ENCODE measurements around the gene PSMB11.

Gene PSMB11

GRCh38 chr14:23015618-23016017, 26.4 kb upstream of the PSMB11 start:
- DNase-seq, result no peak

DNA sequence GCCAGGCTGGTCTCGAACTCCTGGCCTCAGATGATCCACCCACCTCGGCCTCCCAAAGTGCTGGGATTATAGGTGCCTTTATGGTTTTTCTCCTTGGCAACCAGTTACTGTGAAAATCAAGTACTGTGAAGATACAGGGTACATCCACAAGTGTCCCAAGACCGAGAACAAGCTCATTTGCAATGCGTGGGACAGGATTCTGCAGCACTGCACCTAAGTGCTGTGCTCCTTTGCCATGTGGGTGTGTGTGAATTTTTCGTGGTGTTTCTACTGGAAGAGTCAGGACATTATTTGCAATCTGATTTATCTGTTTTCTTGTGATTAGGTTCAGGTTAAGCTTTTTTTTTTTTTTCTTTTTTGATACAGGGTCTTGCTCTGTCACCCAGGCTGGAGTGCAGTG, 24.9 kb upstream of the PSMB11 start:
- DNase-seq, result no peak

- no peak for DNase-seq
These were observed 23.9 kb upstream of the PSMB11 start for GRCh38 chr14:23018107-23018506.

DNA sequence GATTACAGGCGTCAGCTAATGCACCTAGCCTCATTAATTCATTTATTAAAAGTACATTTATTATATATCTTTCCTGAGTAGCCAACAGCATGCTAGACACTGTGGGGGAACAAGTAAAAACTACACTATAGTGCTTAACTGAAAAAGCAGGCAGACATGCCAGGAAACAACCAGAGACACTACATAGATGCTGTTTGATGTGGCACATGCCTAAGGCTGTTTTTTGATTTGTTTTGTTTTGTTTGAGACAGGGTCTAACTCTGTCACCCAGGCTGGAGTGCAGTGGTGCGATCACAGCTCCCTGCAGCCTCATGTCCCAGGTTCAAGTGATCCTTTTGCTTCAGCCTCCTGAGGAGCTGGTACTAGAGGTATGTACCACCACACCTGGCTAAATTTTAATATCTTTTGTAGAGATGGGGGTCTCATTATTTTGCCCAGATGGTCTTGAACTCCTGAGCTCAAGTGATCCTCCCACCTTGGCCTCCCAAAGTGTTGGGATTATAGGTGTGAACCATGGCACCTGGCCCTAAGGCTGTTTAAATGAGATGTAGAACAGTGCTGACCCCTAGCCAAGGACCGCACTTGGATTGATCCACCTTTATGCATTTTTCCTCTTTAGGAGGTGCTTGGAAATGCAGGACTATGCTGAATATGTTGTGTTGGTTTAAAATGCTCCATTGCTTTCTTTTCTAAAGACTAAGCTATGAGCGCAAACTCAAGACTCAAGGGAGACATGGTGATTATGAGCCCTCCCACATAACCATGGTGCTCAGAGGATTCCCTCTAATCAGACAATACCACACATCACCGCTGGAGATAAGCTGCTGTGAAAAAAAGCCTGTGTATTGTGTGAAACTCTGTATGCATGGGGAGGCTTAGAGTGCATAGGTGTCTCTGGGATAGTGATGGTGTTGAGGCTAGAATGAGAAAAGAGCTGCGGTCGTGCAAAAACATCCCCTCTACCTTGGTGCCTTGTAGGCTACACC, 21.6 kb upstream of the PSMB11 start:
- DNase-seq, result no peak

DNA sequence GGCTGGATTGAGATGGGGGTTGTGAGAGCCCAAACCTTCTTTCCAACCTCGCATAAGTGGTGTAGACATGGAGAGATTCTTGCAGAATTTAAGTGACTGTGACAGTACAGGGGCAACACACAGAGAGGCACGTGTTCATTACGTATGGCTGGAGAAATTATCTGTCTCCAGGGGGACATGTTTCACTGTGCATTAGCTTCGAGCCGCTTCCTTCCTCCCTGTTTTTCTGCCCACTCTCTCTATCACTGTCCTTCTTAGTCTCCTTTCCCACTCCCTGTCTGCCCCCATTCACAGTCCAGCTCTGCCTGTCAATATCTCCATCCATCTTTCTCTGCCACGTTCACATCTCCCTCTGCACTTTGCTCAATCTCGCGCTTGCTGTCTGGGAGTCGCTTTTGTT, 20.6 kb upstream of the PSMB11 start:
- DNase-seq, result no peak

- DNase-seq, result no peak
These were observed 20.0 kb upstream of the PSMB11 start for GRCh38 chr14:23021889-23022442.

GRCh38 chr14:23023022-23023794, 18.8 kb upstream of the PSMB11 start:
- DNase-seq, result no peak

DNA sequence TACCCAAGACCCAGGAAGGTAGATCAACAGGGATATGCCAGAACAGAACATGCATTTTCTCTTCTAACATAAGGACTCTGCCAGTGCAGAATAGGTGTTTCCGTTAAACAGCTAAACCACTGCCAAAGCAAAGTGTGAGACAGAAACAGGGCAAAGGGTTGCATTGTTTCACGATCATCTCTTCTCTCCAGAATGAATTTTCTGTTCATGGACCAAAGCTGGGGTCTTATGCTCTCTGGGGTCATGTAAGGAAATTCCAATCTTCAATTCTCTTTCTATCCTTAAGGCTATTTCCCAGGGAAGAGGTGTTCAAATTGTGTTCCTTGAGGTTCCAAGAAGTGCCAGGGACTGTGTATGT, 18.2 kb upstream of the PSMB11 start:
- no peak for DNase-seq

DNA sequence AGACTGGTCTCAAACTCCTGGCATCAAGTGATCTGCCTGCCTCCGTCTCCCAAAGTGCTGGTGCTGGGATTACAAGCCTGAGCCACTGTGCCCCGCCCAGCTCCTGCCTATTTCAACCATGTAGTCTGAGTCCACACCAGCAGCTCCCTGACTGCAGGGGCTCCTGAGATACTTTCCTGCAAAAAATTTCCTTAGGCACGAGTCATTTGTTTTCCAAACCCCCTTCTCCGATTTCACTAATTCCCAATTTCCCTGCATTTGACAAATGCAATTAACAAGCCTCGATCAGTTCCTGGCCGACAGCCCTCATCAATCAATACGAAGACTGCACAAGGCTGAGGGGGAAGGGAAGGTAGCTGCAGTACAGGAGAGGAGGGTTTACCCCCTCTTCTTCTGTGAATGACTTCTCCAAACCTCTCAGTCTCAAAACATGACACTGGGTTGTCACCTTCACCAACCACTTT, 17.4 kb upstream of the PSMB11 start:
- DNase-seq, result no peak

- DNase-seq, result no peak
These were observed 16.7 kb upstream of the PSMB11 start for GRCh38 chr14:23025151-23025814.

GRCh38 chr14:23028799-23029198, 13.2 kb upstream of the PSMB11 start:
- no peak for DNase-seq

GRCh38 chr14:23030936-23031335, 11.1 kb upstream of the PSMB11 start:
- DNase-seq, result no peak

DNA sequence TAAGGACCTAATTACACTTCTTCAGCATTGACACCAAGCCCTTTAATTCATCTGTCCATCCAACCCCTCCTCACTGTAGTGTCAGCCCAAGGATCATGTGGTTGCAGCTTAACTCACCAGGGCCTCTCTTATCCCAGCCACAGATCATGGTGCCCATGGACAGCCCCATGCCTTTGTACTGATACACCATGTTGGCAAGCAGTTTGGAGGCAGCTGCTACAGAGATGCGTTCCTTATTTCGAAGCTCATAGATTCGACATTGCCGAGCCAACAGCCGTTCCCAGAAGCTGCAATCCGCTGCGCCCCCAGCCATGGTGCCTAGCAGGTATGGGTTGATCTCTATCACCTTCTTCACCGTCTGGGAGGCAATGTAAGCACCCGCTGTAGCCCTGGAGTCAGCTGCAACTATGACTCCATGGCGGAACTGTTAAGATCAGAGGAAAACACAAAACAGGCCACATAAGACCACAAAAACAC, 8.7 kb upstream of the PSMB11 start:
- DNase-seq, result no peak

GRCh38 chr14:23033801-23034497, 8.1 kb upstream of the PSMB11 start:
- no peak for DNase-seq

GRCh38 chr14:23034498-23035302, 7.3 kb upstream of the PSMB11 start, which contains the start of gene PSMB5:
TSS of gene PSMB5 (minus strand) at chr14:23034900. CDS start at chr14:23034881, 19 bp downstream.
- no peak for DNase-seq

- no peak for DNase-seq
These were observed 6.5 kb upstream of the PSMB11 start for GRCh38 chr14:23035303-23036144.

DNA sequence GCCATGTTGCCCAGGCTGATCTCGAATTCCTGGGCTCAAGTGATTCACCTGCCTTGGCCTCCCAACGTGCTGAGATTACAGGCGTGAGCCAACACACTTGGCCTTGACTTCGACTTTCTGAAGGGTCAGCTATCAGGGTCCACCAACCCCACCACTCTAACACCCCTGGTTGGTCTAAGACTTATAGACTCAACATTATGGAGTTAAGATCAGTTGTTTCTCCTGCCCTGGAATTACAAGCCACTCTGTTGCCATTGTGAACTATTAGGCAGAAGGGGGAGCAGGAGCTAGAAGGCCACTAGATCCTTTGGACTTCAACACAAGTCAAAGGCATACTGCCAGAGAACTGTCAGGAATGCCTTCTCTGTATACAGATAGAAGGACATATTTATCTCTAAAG, 1.9 kb upstream of the PSMB11 start:
- no peak for DNase-seq

- no peak for DNase-seq
These were observed 283 bp upstream of the PSMB11 start for GRCh38 chr14:23041729-23042128.

- DNase-seq, result no peak
These were observed 1.1 kb downstream of the PSMB11 start for GRCh38 chr14:23043145-23043544.

GRCh38 chr14:23043754-23044153, 1.7 kb downstream of the PSMB11 start:
- DNase-seq, result no peak
